Stimulated activated CD8-positive, alpha-beta memory T cell treated with anti-CD3 and anti-CD28 coated beads, Interleukin-2, amount 100 ng/mL, for 48 hours (primary cell): ENCODE results near the gene PCDH11Y.
"Not testable (repeated sequence)": the region's sequence is repeated elsewhere in the genome, so short reads cannot be mapped to it uniquely, and the experiment has no call there.

Experiments
- DNase-seq, 2 donors: peaks; one replicate each; pipeline ENCODE4 v3.0.0-alpha.2; 2020; ENCODE audit warnings: low read depth in 2 of 2

Gene PCDH11Y

GRCh38 chrY:5000057-5000456 is at the start of gene PCDH11Y:
PCDH11Y (plus strand) TSS chrY:5000296; CDS start chrY:5057100, 56,804 bp downstream.
- DNase-seq = not testable (repeated sequence)

- DNase-seq = not testable (repeated sequence)
These were observed 32.2 kb upstream of the PCDH11Y start for GRCh38 chrY:4967894-4968293.

- not testable (repeated sequence) for DNase-seq
These were observed 8.2 kb upstream of the PCDH11Y start for GRCh38 chrY:4991743-4992400.

GRCh38 chrY:4994892-4995291 is 5.2 kb upstream of the PCDH11Y start:
- not testable (repeated sequence) for DNase-seq

- not testable (repeated sequence) for DNase-seq
These were observed 2.5 kb downstream of the PCDH11Y start for GRCh38 chrY:5002476-5003184.

GRCh38 chrY:5038972-5039523 is 39.0 kb downstream of the PCDH11Y start:
- not testable (repeated sequence) for DNase-seq

- not testable (repeated sequence) for DNase-seq
These were observed 82.9 kb downstream of the PCDH11Y start for GRCh38 chrY:5083017-5083416.

GRCh38 chrY:5182998-5183397 is 182.9 kb downstream of the PCDH11Y start:
- not testable (repeated sequence) for DNase-seq

GRCh38 chrY:5215116-5215515 is 215.0 kb downstream of the PCDH11Y start:
- DNase-seq = not testable (repeated sequence)

GRCh38 chrY:5324931-5325330 is 324.8 kb downstream of the PCDH11Y start:
- DNase-seq = not testable (repeated sequence)

- DNase-seq = not testable (repeated sequence)
These were observed 342.1 kb downstream of the PCDH11Y start for GRCh38 chrY:5342220-5342619.

GRCh38 chrY:5543705-5544104 is 543.6 kb downstream of the PCDH11Y start:
- not testable (repeated sequence) for DNase-seq

GRCh38 chrY:5638589-5638988 is 638.5 kb downstream of the PCDH11Y start:
- DNase-seq = not testable (repeated sequence)

GRCh38 chrY:5679265-5679664 is 679.2 kb downstream of the PCDH11Y start:
- DNase-seq = not testable (repeated sequence)

GRCh38 chrY:5708727-5709126 is 708.6 kb downstream of the PCDH11Y start:
- DNase-seq = not testable (repeated sequence)

GRCh38 chrY:5709788-5710381 is 709.8 kb downstream of the PCDH11Y start:
- not testable (repeated sequence) for DNase-seq

- not testable (repeated sequence) for DNase-seq
These were observed 761.3 kb downstream of the PCDH11Y start for GRCh38 chrY:5761403-5761802.

GRCh38 chrY:5776485-5776884 is 776.4 kb downstream of the PCDH11Y start:
- DNase-seq = not testable (repeated sequence)
